Activated CD8-positive, alpha-beta memory T cell treated with anti-CD3 and anti-CD28 coated beads for 4 hours (primary cell): ENCODE data around the gene C1orf210.

Source experiments
- DNase-seq, 2 donors: peaks; one replicate each; pipeline ENCODE4 v3.0.0-alpha.2; 2020; ENCODE audit warnings: low read depth in 2 of 2

C1orf210 gene

GRCh38 chr1:43294761-43295160 is 9.4 kb upstream of the C1orf210 start:
- DNase-seq, result no peak

GRCh38 chr1:43293896-43294760 is 8.7 kb upstream of the C1orf210 start:
- no peak for DNase-seq

GRCh38 chr1:43293176-43293575 is 7.8 kb upstream of the C1orf210 start:
- no peak for DNase-seq

- no peak for DNase-seq
Measured at GRCh38 chr1:43292679-43293078, 7.3 kb upstream of the C1orf210 start.

GRCh38 chr1:43292216-43292615 is 6.8 kb upstream of the C1orf210 start:
- no peak for DNase-seq

GRCh38 chr1:43288785-43289706 is 3.7 kb upstream of the C1orf210 start:
- no peak for DNase-seq

- no peak for DNase-seq
Measured at GRCh38 chr1:43288058-43288784, 2.8 kb upstream of the C1orf210 start.

GRCh38 chr1:43286533-43286932 is 1.2 kb upstream of the C1orf210 start:
- no peak for DNase-seq

- DNase-seq, result no peak
Measured at GRCh38 chr1:43286115-43286514, 734 bp upstream of the C1orf210 start.

GRCh38 chr1:43284546-43285110 is 753 bp downstream of the C1orf210 start:
- no peak for DNase-seq

- DNase-seq, result no peak
Measured at GRCh38 chr1:43284065-43284464, 1.3 kb downstream of the C1orf210 start.

GRCh38 chr1:43282220-43283195 is 2.9 kb downstream of the C1orf210 start:
- no peak for DNase-seq

GRCh38 chr1:43280692-43281091 is 4.7 kb downstream of the C1orf210 start:
- DNase-seq, result no peak

GRCh38 chr1:43279666-43280065 is 5.7 kb downstream of the C1orf210 start:
- no peak for DNase-seq

- no peak for DNase-seq
Measured at GRCh38 chr1:43279161-43279560, 6.2 kb downstream of the C1orf210 start.

- DNase-seq, result no peak
Measured at GRCh38 chr1:43277116-43277876, 8.1 kb downstream of the C1orf210 start.

- DNase-seq, result no peak
Measured at GRCh38 chr1:43276673-43277072, 8.7 kb downstream of the C1orf210 start.

GRCh38 chr1:43275826-43276620 is 9.4 kb downstream of the C1orf210 start:
- no peak for DNase-seq

GRCh38 chr1:43274804-43275180 is 10.6 kb downstream of the C1orf210 start:
- DNase-seq, result no peak
